Activated T-helper 9 cell treated with anti-CD3 and anti-CD28 coated beads, Interleukin-2, amount 50 U/mL, for 16 hours (primary cell): ENCODE measurements around the gene CLDN7.
A peak's percentile ranks its signal among the peaks of the same experiment; 100 is the strongest.

Source experiments
- DNase-seq: peaks from one replicate; pipeline ENCODE4 v3.0.0-alpha.2; 2020; ENCODE audit warnings: low read depth

CLDN7 gene

GRCh38 chr17:7219229-7219811 is 43.0 kb downstream of the CLDN7 start:
- DNase-seq: no peak

- no peak for DNase-seq
These were observed 43.5 kb downstream of the CLDN7 start for GRCh38 chr17:7218758-7219157.

DNA sequence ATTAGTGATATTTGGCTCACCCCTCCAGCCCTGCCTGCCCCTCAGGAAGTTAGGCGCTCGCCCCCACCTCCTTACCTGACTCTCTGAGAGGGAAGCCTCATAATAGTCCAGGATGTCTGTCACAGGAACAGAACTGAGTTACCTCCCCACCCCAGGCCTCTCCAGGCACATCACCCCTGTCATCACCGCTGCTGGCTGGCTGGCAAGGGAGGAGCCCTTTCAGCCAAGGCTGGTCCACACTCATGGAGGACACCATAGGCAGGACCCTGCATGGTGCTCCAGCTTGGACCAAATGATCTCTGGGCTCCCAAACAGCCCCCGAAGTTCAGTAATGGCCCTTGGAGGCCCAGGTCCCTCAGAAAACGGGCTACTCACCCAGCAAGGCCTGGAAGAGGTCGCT is 44.1 kb downstream of the CLDN7 start:
- DNase-seq: no peak

DNA sequence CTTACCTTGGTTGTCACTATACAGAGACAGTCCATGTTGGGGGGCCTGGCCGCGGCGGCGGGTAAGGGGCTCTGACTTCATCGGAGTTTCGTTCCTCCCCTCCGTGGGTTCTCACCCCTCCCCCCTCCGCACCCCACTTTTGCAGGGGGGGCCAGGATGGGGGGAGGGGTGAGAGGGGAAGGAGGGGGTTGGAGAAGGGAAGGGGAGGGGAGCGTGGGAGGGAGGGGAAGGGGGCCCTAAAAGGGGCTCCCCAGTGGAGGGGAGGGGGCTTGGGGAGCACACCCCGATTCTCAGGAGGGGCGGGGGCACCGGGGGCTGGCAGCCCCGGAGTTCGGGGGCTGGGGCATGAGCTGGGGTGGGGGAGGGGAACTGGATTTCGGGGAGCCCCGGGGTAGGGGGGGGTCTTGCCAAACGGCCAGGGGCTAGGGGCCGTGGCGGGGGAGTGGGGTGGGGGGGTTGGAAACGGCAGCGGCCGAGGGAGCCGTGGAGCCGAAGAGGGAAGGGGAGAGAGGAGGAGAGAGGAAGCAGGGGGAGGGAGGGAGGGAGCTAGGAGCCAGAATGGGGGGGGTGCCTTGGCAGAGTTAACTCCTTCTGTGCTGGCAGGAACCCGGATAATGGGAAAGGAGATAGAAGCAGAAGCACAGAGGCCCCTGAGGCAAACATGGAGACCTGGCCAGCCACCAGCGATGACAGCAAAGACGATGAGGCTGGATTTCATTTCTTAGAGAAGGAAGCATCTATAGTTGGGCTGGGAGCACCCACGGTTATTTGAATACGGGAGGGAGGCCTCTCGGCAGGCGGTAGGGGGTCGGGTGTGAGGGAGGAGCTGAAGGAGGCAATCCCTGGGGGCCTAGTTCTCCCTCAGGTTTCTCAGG is 44.9 kb downstream of the CLDN7 start:
- DNase-seq: no peak

- DNase-seq: no peak
These were observed 45.8 kb downstream of the CLDN7 start for GRCh38 chr17:7216242-7217112.

DNA sequence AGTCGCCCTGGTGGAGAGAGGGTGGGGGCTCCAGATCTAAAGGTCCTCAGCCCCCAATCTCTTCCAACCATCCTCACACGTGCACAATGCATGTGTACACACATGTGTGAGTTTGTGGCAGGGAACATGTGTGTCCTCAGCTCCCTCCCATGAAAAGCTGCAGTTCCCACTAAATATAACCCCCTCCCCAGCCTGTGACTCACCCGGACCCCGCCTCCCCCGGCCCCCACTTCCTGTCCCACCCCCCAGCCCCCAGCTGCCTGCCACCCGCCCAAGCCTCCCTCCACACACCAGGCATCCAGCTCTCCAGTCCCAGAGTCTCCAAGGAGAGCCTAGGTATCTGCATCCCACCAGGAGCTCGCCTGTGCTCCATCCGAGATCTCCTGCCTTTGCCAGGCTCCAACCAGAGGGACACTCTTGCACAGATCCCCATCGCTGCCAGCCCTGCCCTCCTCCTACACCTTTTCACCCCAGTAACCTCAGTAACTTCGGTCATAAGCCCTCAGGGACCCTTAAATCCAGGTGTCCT is 46.6 kb downstream of the CLDN7 start:
- DNase-seq: no peak

GRCh38 chr17:7215136-7215638 is 47.1 kb downstream of the CLDN7 start:
- no peak for DNase-seq

DNA sequence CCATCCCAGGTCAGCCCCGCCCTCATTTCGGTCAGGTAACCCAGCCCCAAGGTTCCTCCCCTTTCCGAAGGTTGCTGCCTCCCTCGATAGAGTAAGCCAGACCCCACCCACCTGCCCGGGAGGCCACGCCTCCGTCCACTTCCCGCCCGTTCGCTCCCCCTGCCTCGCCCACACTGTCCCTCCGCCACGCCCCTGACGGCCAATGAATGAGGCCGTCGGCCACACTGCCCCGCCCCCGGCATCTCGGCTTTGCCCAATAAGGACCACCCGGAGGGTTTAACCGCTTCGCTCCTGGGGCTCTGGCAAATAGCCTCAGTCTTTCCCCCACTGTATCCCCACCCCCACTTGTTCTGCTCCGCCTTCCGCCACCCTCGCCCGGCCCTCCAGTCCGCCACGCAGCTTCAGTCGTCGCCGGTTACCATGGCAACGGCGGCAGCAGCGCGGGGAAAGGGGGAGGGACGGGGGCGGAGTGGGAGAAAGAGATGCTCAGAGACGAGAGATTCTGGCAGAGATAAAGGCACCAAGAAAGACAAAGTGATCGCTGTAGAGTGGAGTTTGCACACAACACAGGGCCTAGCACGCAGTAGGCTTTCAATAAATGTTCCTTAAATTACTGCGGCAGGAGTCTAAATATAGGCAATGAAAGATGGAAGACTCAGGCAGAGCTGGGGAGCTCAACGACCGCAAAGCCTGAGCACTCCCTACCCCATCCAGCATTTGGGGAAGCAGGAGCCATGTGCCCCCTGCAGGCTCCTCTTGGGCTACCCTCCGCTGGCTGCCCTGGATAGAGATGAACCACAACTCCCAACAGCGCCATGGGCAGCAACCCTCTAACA is 47.8 kb downstream of the CLDN7 start:
- peak; percentile 98 for DNase-seq

- DNase-seq: peak; percentile 41
These were observed 48.4 kb downstream of the CLDN7 start for GRCh38 chr17:7213895-7214299.

- no peak for DNase-seq
These were observed 50.6 kb downstream of the CLDN7 start for GRCh38 chr17:7211491-7212273.
